Stimulated activated CD8-positive, alpha-beta memory T cell treated with anti-CD3 and anti-CD28 coated beads, Interleukin-12 subunit alpha, Interleukin-12 subunit beta, amount 100 ng/mL, for 24 hours (primary cell): ENCODE results near the gene EIF5A.
"Not testable (repeated sequence)": the region's sequence is repeated elsewhere in the genome, so short reads cannot be mapped to it uniquely, and the experiment has no call there.

Source experiments
- DNase-seq: peaks from one replicate; pipeline ENCODE4 v3.0.0-alpha.2; 2020; ENCODE audit errors: extremely low read depth

EIF5A gene

DNA sequence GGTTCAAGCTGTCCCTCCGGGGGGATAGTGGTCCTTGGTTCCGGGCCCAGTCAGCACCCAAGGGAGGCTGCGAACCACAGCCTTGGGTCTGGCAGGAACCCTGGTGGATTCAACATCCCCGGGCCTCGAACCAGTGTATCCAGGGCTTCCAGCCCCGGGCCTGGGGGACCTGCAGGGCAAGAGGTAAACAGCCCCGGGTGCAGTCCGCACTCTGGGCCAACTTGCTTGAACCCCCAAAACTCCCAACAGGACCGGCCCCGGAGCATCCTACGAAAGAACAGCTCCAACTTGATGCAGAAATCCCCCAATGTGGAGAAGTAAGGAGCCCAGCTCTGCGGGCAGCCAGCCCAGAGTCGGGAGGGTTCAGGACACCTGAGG lies 23.2 kb downstream of the EIF5A start:
- DNase-seq, result no peak

- no peak for DNase-seq
These were observed 24.7 kb downstream of the EIF5A start for GRCh38 chr17:7332111-7332510.

- DNase-seq, result not testable (repeated sequence)
These were observed 25.2 kb downstream of the EIF5A start for GRCh38 chr17:7332600-7333069.

- DNase-seq, result no peak
These were observed 27.6 kb downstream of the EIF5A start for GRCh38 chr17:7334938-7335538.

GRCh38 chr17:7335765-7336164 lies 28.3 kb downstream of the EIF5A start:
- not testable (repeated sequence) for DNase-seq

DNA sequence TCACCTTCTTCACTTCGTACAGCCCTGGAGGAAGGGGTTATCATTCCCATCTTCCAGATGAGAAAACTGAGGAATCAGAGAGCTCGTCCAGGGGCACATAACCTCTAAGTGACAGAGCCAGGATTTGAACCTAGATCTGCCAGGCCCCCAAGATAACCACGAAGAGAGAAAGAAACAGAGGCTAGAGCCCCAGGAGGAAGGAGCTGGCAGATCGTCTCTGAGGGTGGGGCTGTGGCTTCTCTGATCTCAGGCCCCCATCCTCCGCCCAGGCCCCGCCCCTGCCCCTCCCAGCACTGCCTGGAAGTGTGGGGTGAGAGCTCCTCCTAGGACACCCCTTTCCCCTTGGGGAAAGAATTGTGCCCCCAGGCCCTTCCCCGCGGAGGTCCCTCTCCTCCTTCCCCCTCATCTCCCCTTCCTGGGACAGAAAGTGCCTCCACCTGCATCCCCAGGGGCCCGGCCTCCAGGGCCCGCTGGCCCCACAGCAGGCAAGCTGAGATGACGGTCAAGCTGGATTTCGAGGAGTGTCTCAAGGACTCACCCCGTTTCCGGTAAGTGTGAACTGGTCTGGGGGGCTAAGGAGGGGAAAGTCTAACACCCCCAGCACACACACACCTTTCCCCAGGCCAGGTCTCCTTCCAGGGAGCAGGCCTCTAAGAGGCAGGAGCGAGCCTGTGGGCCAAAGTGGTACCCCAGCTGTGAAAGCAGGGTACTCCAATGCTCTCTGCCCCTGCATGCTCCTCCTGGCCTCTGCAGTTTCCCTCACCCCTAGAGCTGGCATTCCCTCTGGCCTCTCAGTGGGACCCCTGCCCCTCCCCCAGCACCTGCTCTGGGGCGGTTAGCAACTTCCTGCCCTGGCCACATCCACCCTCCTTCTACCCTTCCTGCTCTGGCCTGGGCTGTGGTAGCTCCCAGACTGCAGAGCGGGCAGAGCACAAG lies 29.1 kb downstream of the EIF5A start, which contains the start of gene ACAP1:
TSS of gene ACAP1 (plus strand) at position 290 of the 936 bp plus-strand sequence. CDS start at position 496, 206 bp downstream.
- DNase-seq, result peak; percentile 65

DNA sequence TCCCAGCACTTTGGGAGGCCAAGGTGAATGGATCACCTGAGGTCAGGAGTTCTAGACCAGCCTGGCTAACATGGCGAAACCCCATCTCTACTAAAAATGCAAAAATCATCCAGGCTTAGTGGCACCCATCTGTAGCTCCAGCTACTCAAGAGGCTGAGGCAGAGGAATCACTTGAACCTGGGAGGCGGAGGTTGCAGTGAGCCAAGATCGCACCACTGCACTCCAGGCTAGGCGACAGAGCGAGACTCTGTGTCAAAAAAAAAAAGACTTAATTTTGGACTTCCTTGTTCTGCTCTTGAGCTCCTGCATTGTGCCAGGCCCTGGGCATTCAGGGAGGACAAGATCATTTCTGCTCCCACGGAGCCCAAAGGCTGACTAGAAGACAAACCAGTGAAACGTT lies 30.2 kb downstream of the EIF5A start:
- DNase-seq, result not testable (repeated sequence)

GRCh38 chr17:7340179-7340578 lies 32.8 kb downstream of the EIF5A start:
- no peak for DNase-seq

GRCh38 chr17:7341842-7342241 lies 34.4 kb downstream of the EIF5A start:
- DNase-seq, result no peak

- DNase-seq, result no peak
These were observed 35.8 kb downstream of the EIF5A start for GRCh38 chr17:7343250-7343649.

DNA sequence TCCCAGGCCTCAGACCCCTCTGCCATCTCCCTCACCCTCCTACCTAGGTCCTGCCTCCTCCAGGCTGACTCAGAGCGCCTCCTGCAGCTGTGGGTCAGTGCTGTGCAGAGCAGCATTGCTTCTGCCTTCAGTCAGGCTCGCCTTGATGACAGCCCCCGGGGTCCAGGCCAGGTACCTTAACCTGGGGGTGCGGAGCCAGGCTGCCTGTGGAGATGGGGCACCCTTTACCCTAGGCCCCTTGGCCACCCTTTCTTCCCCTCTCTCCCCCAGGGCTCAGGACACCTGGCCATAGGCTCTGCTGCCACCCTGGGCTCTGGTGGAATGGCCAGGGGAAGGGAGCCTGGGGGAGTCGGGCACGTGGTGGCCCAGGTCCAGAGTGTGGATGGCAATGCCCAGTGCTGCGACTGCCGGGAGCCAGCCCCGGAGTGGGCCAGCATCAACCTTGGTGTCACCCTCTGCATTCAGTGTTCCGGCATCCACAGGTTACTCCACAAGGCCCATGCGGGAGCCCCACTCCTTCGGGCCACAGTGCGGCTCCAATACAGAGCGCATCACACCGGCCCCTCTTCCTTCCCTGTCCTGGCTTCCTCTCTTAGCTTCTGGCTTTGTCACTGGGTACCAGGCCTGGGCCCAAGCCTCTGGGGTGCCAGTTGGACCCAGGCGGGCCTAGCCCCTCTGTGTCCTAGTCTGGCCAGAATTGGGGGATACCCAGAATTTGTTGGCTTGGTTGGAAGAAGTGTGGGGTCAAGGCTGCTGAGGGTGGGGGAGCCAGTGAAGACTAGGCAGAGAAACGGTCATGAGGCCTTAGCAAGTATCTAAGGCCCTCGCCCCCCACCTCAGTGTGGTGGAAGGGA lies 39.6 kb downstream of the EIF5A start:
- DNase-seq, result no peak

- DNase-seq, result no peak
These were observed 40.4 kb downstream of the EIF5A start for GRCh38 chr17:7347630-7348477.

GRCh38 chr17:7348478-7349242 lies 41.2 kb downstream of the EIF5A start:
- no peak for DNase-seq

DNA sequence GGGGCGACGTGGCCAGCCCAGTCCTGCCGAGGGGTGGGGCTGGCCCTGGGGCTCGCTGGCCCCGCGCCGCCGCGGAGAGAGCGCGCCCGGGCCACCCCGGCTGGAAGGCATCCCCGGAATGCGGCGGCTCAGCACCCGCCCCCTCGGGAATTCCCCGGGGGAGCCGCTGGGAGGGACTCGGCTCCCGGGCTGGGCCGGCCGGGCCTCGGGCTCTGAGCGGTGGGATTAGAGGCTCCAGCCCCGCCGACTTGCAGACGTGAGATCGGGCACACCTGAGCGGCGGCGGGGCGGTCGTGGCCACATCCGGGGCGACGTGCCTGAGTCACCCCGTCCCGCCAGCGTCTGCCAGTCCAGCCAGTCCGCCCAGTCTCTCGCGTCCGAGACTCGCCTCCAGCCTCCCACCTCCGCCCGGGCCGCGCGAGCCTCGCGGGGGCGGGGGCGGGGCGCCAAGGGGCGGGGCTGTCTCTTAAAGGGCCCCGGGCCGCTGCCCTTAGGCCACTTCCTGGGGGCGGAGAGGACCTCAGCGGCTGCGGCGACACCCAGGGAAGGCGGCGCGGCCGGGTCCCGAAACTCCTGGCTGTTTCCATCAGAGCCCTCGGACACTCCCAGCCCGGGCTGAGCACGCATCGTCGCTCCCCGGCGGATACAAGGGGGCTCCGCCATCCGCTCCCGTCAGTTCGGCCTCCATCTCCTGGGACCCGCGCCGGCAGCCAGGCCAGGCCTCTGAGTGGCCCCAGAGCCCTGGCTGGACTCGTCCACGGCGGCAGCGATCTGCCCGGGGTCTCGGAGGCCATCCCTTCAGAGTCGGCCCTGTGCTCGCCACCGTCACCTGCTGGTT lies 44.5 kb downstream of the EIF5A start, which contains the start of gene KCTD11:
TSS of gene KCTD11 (plus strand) at position 498 of the 838 bp plus-strand sequence.
- no peak for DNase-seq

GRCh38 chr17:7352503-7352889 lies 45.1 kb downstream of the EIF5A start:
- no peak for DNase-seq

DNA sequence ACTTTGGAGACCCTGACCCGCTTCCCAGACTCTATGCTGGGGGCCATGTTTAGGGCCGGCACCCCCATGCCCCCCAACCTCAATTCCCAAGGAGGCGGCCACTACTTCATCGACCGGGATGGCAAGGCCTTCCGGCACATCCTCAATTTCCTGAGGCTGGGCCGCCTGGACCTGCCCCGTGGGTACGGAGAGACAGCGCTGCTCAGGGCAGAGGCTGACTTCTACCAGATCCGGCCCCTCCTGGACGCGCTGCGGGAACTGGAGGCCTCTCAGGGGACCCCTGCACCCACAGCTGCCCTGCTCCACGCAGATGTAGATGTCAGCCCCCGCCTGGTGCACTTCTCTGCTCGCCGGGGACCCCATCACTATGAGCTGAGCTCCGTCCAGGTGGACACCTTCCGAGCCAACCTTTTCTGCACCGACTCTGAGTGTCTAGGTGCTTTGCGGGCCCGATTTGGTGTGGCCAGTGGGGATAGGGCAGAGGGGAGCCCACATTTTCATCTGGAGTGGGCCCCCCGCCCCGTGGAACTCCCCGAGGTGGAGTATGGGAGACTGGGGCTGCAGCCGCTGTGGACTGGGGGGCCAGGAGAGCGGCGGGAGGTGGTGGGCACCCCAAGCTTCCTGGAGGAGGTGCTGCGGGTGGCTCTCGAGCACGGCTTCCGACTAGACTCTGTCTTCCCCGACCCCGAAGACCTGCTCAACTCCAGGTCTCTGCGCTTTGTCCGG lies 45.6 kb downstream of the EIF5A start:
- no peak for DNase-seq

DNA sequence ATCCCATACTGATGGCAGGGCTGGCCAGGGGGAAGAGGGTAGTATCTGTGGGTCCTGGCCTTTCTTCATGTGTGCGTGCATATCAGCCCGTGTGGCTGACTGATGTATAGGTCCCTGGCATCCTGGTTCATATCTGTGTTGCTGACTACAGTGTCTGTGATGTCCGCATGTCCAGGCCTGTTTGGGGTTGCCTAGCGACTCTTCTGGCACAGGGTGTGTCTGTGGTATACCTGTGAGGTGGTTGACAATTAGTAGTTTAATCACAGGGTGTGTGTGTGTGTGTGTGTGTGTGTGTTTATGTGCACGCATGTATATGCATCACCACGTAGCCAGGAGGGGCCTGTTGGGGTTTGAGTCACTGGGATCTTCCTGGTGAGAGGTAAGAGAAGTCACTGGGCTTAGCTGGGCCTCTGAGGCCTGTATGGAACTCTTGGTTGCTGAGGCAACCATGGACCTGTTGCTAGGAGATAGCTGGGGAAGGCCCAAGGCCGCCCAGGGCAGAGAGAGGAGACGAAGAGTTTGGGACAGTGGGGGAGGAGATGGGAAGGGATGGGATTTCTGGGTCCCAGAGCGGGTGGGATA lies 46.9 kb downstream of the EIF5A start:
- DNase-seq, result no peak

DNA sequence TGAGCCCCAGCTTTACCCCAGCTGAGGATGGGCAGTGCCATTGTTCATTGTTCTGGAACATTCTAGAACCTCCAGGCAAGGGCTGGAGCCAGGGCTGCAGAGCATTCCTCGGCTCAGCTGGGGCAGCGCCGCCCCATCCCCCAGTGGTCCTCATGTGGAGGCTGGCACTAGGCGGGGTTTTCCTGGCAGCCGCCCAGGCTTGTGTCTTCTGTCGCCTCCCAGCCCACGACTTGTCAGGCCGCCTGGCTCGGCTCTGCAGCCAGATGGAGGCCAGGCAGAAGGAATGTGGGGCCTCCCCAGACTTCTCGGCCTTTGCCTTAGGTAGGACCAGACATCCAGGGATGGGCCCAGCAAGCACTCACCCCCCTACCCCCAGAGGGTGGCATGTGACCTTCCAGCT lies 47.6 kb downstream of the EIF5A start, which contains the start of gene TMEM95:
TSS of gene TMEM95 (plus strand) at position 104 of the 400 bp plus-strand sequence. CDS start at position 153, 49 bp downstream.
- no peak for DNase-seq
